B cell (primary cell): Measurements from ENCODE around the gene ANKRD44. TPM values are rescaled to one million over a fixed set of nuclear protein-coding genes. Genes with fewer than 3 reads are reported as not detected.

Experiments used
- ATAC-seq: fragments of 200-7000 bp; cut with Tn5 transposase; one replicate; pipeline ENCODE4 v1.10.0; 2021; ENCODE audit warnings: low read depth, mild to moderate bottlenecking, moderate number of reproducible peaks, moderate library complexity
- CTCF ChIA-PET: fragments of 350-600 bp; sonication (Branson Sonifier 250); formaldehyde crosslinking; loops from one replicate; lab custom pipeline; 2021; ENCODE audit warnings: antibody characterized with exemption, inconsistent platforms; lab: Charles Lee
- POLR2A ChIA-PET: fragments of 350-600 bp; sonication (Branson Sonifier 250); formaldehyde crosslinking; loops from one replicate; lab custom pipeline; 2021; ENCODE audit warnings: antibody characterized with exemption; lab: Charles Lee
- DNase-seq: peaks from one replicate; pipeline ENCODE4 v3.0.0; 2013
- H2AFZ ChIP-seq: 2 replicates; pipeline ENCODE4 v1.6.1; 2012; ENCODE audit warnings: mild to moderate bottlenecking, low read depth, low read length; ENCODE audit not compliant: insufficient read depth, poor library complexity, severe bottlenecking
- H3K27ac ChIP-seq, 2 donors: 1 replicate in 1 of 2; 2 replicates in 1 of 2; pipeline ENCODE4 v1.5.1; 2012 to 2013; ENCODE audit warnings: low read length in 2 of 2, mild to moderate bottlenecking in 2 of 2, moderate library complexity in 1 of 2
- H3K27me3 ChIP-seq, 4 experiments: fragments of 200-600 bp in 1 of 4; sonication (generic) in 1 of 4; replicated peaks in 1 of 4; 1 replicate in 2 of 4; 2 replicates in 2 of 4; pipeline versions ENCODE4 v1.6.1 to v1.7.0; 2013 to 2016; ENCODE audit warnings: low read length in 3 of 4, mild to moderate bottlenecking in 2 of 4, mixed read lengths in 1 of 4, moderate library complexity in 1 of 4; ENCODE audit not compliant: insufficient read depth in 4 of 4, control insufficient read depth in 3 of 4; ENCODE audit errors: control extremely low read depth in 1 of 4
- H3K36me3 ChIP-seq, 2 experiments: replicated peaks in 1 of 2; 1 replicate in 1 of 2; 2 replicates in 1 of 2; pipeline versions ENCODE4 v1.6.1 to v1.7.1; 2013; ENCODE audit warnings: low read length in 1 of 2; ENCODE audit not compliant: insufficient read depth in 2 of 2, control insufficient read depth in 1 of 2; ENCODE audit errors: control extremely low read depth in 1 of 2, extremely low read depth in 1 of 2
- H3K4me1 ChIP-seq, 2 donors: fragments of 200-600 bp in 1 of 2; sonication (generic) in 1 of 2; 1 replicate in 1 of 2; 2 replicates in 1 of 2; pipeline versions ENCODE4 v1.5.1 to v1.6.1; 2013 to 2017; ENCODE audit warnings: low read length in 2 of 2; ENCODE audit not compliant: control insufficient read depth in 2 of 2, insufficient read depth in 2 of 2
- H3K4me2 ChIP-seq: replicated peaks from 2 replicates; pipeline ENCODE3; 2012; ENCODE audit warnings: mild to moderate bottlenecking, low read depth, low read length; ENCODE audit not compliant: poor library complexity, severe bottlenecking
- H3K4me3 ChIP-seq, 5 experiments: fragments of 200-600 bp in 1 of 5; sonication (generic) in 1 of 5; 1 replicate in 3 of 5; 2 replicates in 2 of 5; pipeline versions ENCODE4 v1.5.1 to v1.7.0; 2011 to 2016; ENCODE audit warnings: low read length in 4 of 5, mild to moderate bottlenecking in 4 of 5, low read depth in 2 of 5, control low read depth in 1 of 5, moderate library complexity in 1 of 5; ENCODE audit not compliant: insufficient read depth in 1 of 5; ENCODE audit errors: control extremely low read depth in 1 of 5, extremely low read depth in 1 of 5
- H3K79me2 ChIP-seq: fragments of 200-600 bp; sonication (generic); one replicate; pipeline ENCODE4 v1.6.0; 2016; ENCODE audit warnings: low read length; ENCODE audit not compliant: control insufficient read depth, insufficient read depth
- H3K9ac ChIP-seq: fragments of 200-600 bp; sonication (generic); 2 replicates; pipeline ENCODE4 v1.6.1; 2017; ENCODE audit warnings: mild to moderate bottlenecking, low read length, moderate library complexity
- H3K9me3 ChIP-seq, 3 donors: one replicate each; pipeline versions ENCODE4 v1.6.1 to v1.7.1; 2013; ENCODE audit warnings: low read length in 2 of 3; ENCODE audit not compliant: control insufficient read depth in 2 of 3, insufficient read depth in 1 of 3; ENCODE audit errors: control extremely low read depth in 1 of 3
- H4K20me1 ChIP-seq: 2 replicates; pipeline ENCODE4 v1.6.0; 2012; ENCODE audit warnings: mild to moderate bottlenecking, low read length; ENCODE audit not compliant: insufficient read depth, control insufficient read depth, poor library complexity, severe bottlenecking
- H3K27ac Mint-ChIP-seq: one replicate; pipeline ENCODE4 v1.8.0; 2021; ENCODE audit warnings: mixed read lengths
- H3K27me3 Mint-ChIP-seq: one replicate; pipeline ENCODE4 v1.8.0; 2021; ENCODE audit warnings: mixed read lengths
- H3K4me1 Mint-ChIP-seq: one replicate; pipeline ENCODE4 v1.8.0; 2021; ENCODE audit warnings: mixed read lengths
- H3K4me3 Mint-ChIP-seq: one replicate; pipeline ENCODE4 v1.8.0; 2021; ENCODE audit warnings: mixed read lengths
- H3K9me3 Mint-ChIP-seq: one replicate; pipeline ENCODE4 v1.8.0; 2022; ENCODE audit warnings: mixed read lengths; ENCODE audit not compliant: insufficient read depth
- EZH2 ChIP-seq: IDR thresholded peaks from 2 replicates; pipeline ENCODE4 v1.6.1; 2012; ENCODE audit warnings: borderline replicate concordance, low read depth, mild to moderate bottlenecking, moderate library complexity, low read length; ENCODE audit not compliant: insufficient read depth, poor library complexity, severe bottlenecking
- WGBS: methylation state at CpG from one replicate; pipeline ENCODE4 v1.1.5; 2013; ENCODE audit warnings: missing lambda C conversion rate; ENCODE audit not compliant: insufficient coverage; 5-methylcytosine and 5-hydroxymethylcytosine counted together
- intact Hi-C: fragments of 100-400 bp; cut with micrococcal nuclease; formaldehyde crosslinking; loops from one replicate; pipeline ENCODE4 v1.10.0; 2022
- polyA plus RNA-seq: library from polyadenylated mRNA; depleted of rRNA; stranded (reverse); fragments of >200 nt; gene quantifications from 2 replicates; pipeline ENCODE4 v1.2.3, GENCODE V29; 2012
- total RNA-seq, 2 donors: library from RNA; stranded (reverse); fragments of 120-200 nt in 1 of 2; gene quantifications; 1 replicate in 1 of 2; 2 replicates in 1 of 2; pipeline versions ENCODE4 v1.2.3 to v1.2.4, GENCODE V29; 2013 to 2022
- TF ChIP-seq, protein P1 (sequence below): fragments of 200-600 bp; IDR thresholded peaks from one replicate; pipeline ENCODE4 v1.8.0; 2022; ENCODE audit warnings: antibody characterized with exemption, mild to moderate bottlenecking

Gene ANKRD44
- total and polyA plus RNA-seq, 2 donors (not counting 1 experiment from before 2014, with no cell fraction given) = 92.6 to 457 TPM

DNA sequence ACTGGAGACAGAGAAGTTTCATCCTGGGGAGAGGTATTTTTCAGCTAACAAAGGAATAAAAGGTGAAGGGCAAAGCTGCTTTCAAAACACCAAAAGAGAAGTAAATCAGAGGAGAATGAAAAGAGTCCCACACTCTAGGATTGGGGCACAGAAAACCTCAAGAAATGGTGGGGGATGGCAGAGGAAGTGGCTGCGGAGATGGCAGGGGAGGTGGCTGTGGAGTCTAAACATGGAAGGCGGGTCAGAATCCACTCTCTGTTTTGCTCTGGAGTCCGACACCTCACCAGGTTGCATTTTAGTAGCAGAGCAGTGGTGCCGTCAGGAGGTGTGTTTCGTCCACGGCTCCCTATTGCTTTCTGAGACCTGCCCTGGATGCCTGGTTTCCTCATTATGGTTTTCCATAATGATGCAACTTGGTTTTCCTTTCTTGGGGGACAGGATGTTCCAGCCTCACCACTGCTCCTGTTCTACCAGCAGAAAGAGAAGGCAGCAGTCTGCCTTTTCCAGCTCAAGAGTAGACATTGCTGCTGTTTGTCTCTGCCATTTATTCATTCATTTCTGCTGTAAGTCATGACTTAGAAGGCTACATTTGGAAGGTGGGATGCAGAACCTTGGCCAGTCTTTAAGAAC is 188.7 kb downstream of the ANKRD44 start:
- Histone ChIP-seq H3K36me3 (peaks cover 27 to 91% of the 10 kb centered on the region in 2 experiments), H4K20me1 (peaks cover 6% of the 10 kb centered on the region), H3K4me2 (peak overlapping the region; percentile 8), H3K9ac (no peak overlapping the region), H3K4me1 (peaks cover 8 to 9% of the 10 kb centered on the region in 2 donors), H3K9me3 (no peaks in the 10 kb centered on the region), H2AFZ (no peak overlapping the region), H3K4me3 (no peak overlapping the region), H3K79me2 (peaks cover 55% of the 10 kb centered on the region), H3K27ac (peak overlapping the region in 1 of 2 donors; percentile 16), H3K27me3 (no peaks in the 10 kb centered on the region)
- Mint-ChIP-seq H3K9me3 (no peaks in the 10 kb centered on the region), H3K27me3 (no peaks in the 10 kb centered on the region), H3K27ac (peak overlapping the region; percentile 42), H3K4me1 (peaks cover 33% of the 10 kb centered on the region), H3K4me3 (no peak overlapping the region)
- POLR2A ChIA-PET = no interaction called here
- CTCF ChIA-PET = interaction anchor here (0.8 to 2.1 kb wide), 4 partner anchors 9 to 31 kb away, joined by 3 to 5 read pairs (median 3); no protein-coding TSS in a partner anchor
- DNase-seq = no peak
- TF ChIP-seq EZH2 = no peak
- TF ChIP-seq, protein P1, sequence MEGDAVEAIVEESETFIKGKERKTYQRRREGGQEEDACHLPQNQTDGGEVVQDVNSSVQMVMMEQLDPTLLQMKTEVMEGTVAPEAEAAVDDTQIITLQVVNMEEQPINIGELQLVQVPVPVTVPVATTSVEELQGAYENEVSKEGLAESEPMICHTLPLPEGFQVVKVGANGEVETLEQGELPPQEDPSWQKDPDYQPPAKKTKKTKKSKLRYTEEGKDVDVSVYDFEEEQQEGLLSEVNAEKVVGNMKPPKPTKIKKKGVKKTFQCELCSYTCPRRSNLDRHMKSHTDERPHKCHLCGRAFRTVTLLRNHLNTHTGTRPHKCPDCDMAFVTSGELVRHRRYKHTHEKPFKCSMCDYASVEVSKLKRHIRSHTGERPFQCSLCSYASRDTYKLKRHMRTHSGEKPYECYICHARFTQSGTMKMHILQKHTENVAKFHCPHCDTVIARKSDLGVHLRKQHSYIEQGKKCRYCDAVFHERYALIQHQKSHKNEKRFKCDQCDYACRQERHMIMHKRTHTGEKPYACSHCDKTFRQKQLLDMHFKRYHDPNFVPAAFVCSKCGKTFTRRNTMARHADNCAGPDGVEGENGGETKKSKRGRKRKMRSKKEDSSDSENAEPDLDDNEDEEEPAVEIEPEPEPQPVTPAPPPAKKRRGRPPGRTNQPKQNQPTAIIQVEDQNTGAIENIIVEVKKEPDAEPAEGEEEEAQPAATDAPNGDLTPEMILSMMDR = no peak
- ATAC-seq = no peak
- WGBS = 82% methylated on average over 6 of the region's 6 CpGs
- intact Hi-C loops = no loop called here

DNA sequence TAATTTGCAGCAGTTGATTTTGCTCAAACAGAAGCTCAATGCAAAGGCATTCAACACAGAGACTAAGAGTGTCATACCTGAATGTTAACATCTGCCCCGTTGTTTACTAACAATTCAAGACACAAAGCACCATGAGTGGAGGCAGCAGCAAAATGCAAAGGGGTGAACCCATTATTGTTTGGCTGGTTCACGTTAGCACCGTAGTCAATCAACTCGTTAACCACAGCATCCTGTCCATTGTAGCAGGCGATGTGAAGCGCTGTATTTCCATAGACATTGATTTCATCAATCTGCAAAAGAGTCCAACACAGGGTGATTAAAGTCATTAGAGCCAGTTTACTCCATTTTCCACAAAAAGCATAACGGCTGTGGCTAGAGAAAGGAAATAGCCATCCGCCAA is 189.3 kb downstream of the ANKRD44 start:
- no peaks in the 10 kb centered on the region for H3K9me3 Mint-ChIP-seq
- TF ChIP-seq, protein P1 = no peak
- no peak for TF ChIP-seq EZH2
- H4K20me1 ChIP-seq = peaks cover 2% of the 10 kb centered on the region
- no peaks in the 10 kb centered on the region for H3K27me3 ChIP-seq
- no peak overlapping the region for H3K9ac ChIP-seq
- DNase-seq (no peak), ATAC-seq (no peak)
- no peak overlapping the region for H2AFZ ChIP-seq
- WGBS = 96% methylated on average over 6 of the region's 8 CpGs
- POLR2A ChIA-PET = no interaction called here
- H3K27ac ChIP-seq = peak overlapping the region in 1 of 2 donors; percentile 16
- H3K79me2 ChIP-seq = peaks cover 49% of the 10 kb centered on the region
- peak overlapping the region; percentile 8 for H3K27ac Mint-ChIP-seq
- peaks cover 38% of the 10 kb centered on the region for H3K4me1 Mint-ChIP-seq
- H3K4me2 ChIP-seq = peak overlapping the region; percentile 8
- peaks cover 10% of the 10 kb centered on the region in 2 donors for H3K4me1 ChIP-seq
- intact Hi-C loops = no loop called here
- no peak overlapping the region for H3K4me3 Mint-ChIP-seq
- H3K27me3 Mint-ChIP-seq = no peaks in the 10 kb centered on the region
- no peak overlapping the region for H3K4me3 ChIP-seq
- H3K36me3 ChIP-seq = peaks cover 27 to 91% of the 10 kb centered on the region in 2 experiments
- H3K9me3 ChIP-seq = no peaks in the 10 kb centered on the region
- CTCF ChIA-PET = interaction anchor here (0.8 to 3.0 kb wide), 6 partner anchors 8 to 47 kb away, joined by 3 to 17 read pairs (median 3); no protein-coding TSS in a partner anchor
